Dermis blood vessel endothelial cell (primary cell): ENCODE results near the gene RBBP9. TPM values are rescaled to one million over a fixed set of nuclear protein-coding genes. Genes with fewer than 3 reads are reported as not detected.
A peak's percentile ranks its signal among the peaks of the same experiment; 100 is the strongest.
"Not testable (repeated sequence)": the region's sequence is repeated elsewhere in the genome, so short reads cannot be mapped to it uniquely, and the experiment has no call there.

Experiments used
- DNase-seq: peaks from one replicate; pipeline ENCODE4 v3.0.0; 2010
- total RNA-seq: library from RNA; depleted of rRNA; stranded (reverse); fragments of >200 nt; gene quantifications from 2 replicates; pipeline ENCODE4 v1.2.3, GENCODE V29; 2014

The RBBP9 gene
- total RNA-seq, 1 donor from 2014 or later = 14.5 TPM

GRCh38 chr20:18501672-18502071, 4.6 kb upstream of the RBBP9 start:
- DNase-seq = not testable (repeated sequence)

- DNase-seq = no peak
Observed at GRCh38 chr20:18497603-18498002, 578 bp upstream of the RBBP9 start.

GRCh38 chr20:18496042-18496441, 983 bp downstream of the RBBP9 start:
- DNase-seq = peak; percentile 13

- DNase-seq = no peak
Observed at GRCh38 chr20:18488301-18488700, 8.7 kb downstream of the RBBP9 start.

- no peak for DNase-seq
Observed at GRCh38 chr20:18481596-18481995, 15.4 kb downstream of the RBBP9 start.

- no peak for DNase-seq
Observed at GRCh38 chr20:18477821-18478220, 19.2 kb downstream of the RBBP9 start.

GRCh38 chr20:18477218-18477617, 19.8 kb downstream of the RBBP9 start:
- DNase-seq = no peak

- DNase-seq = peak; percentile 96
Observed at GRCh38 chr20:18466894-18467730, 29.9 kb downstream of the RBBP9 start, which contains the start of the genes DZANK1 and POLR3F. TSS of gene DZANK1 (minus strand) at chr20:18467030. CDS start at chr20:18465358, 1,672 bp downstream. TSS of gene POLR3F (plus strand) at chr20:18467390. CDS start at chr20:18467507, 117 bp downstream.

GRCh38 chr20:18466574-18466893, 30.5 kb downstream of the RBBP9 start:
- no peak for DNase-seq

- no peak for DNase-seq
Observed at GRCh38 chr20:18465536-18466200, 31.4 kb downstream of the RBBP9 start.

GRCh38 chr20:18456600-18456999, 40.4 kb downstream of the RBBP9 start:
- DNase-seq = no peak

- peak; percentile 28 for DNase-seq
Observed at GRCh38 chr20:18443886-18444285, 53.1 kb downstream of the RBBP9 start.

GRCh38 chr20:18440403-18440802, 56.6 kb downstream of the RBBP9 start:
- DNase-seq = no peak

- peak; percentile 8 for DNase-seq
Observed at GRCh38 chr20:18436847-18437246, 60.2 kb downstream of the RBBP9 start.

Other genes starting within 250 kb of the RBBP9 start
- gene ZNF133, start 208.7 kb downstream of the RBBP9 start, total RNA-seq = 17.8 and 27.9 TPM in 2 replicates
- gene DZANK1, start 30.2 kb downstream of the RBBP9 start, total RNA-seq = 0.34 and 0.70 TPM in 2 replicates
- gene POLR3F, start 29.8 kb downstream of the RBBP9 start, total RNA-seq = 9.0 and 11.6 TPM in 2 replicates
- 42.9 and 51.5 TPM in 2 replicates for gene SEC23B, start 10.7 kb upstream of the RBBP9 start, total RNA-seq
- 45.9 and 106 TPM in 2 replicates for gene SMIM26, start 70.2 kb upstream of the RBBP9 start, total RNA-seq
- 54.5 and 64.6 TPM in 2 replicates for gene DTD1, start 90.8 kb upstream of the RBBP9 start, total RNA-seq